Measurements from ENCODE around the gene SMYD1.

The SMYD1 gene

GRCh38 chr2:88122141-88122884 lies 54.7 kb downstream of the SMYD1 start:
- DNase-seq (ENCODE audit: low read depth in 2 of 2) = no peak

GRCh38 chr2:88123164-88123974 lies 55.7 kb downstream of the SMYD1 start:
- no peak for DNase-seq (ENCODE audit: low read depth in 2 of 2)

- DNase-seq (ENCODE audit: low read depth in 2 of 2) = no peak
These were observed 56.6 kb downstream of the SMYD1 start for GRCh38 chr2:88123975-88124917.

- no peak for DNase-seq (ENCODE audit: low read depth in 2 of 2)
These were observed 57.8 kb downstream of the SMYD1 start for GRCh38 chr2:88125344-88125923.

GRCh38 chr2:88125924-88126771 lies 58.5 kb downstream of the SMYD1 start:
- DNase-seq (ENCODE audit: low read depth in 2 of 2) = no peak

- no peak for DNase-seq (ENCODE audit: low read depth in 2 of 2)
These were observed 59.4 kb downstream of the SMYD1 start for GRCh38 chr2:88126772-88127637.

- DNase-seq (ENCODE audit: low read depth in 2 of 2) = no peak
These were observed 59.9 kb downstream of the SMYD1 start for GRCh38 chr2:88127638-88127887.

GRCh38 chr2:88127888-88128653 lies 60.4 kb downstream of the SMYD1 start, which contains the start of gene FABP1:
Gene FABP1 (minus strand): TSS chr2:88128062. CDS start chr2:88128017, 45 bp downstream.
- no peak for DNase-seq (ENCODE audit: low read depth in 2 of 2)

GRCh38 chr2:88128654-88129312 lies 61.2 kb downstream of the SMYD1 start:
- DNase-seq (ENCODE audit: low read depth in 2 of 2) = no peak

- DNase-seq (ENCODE audit: low read depth in 2 of 2) = no peak
These were observed 61.8 kb downstream of the SMYD1 start for GRCh38 chr2:88129313-88129959.

GRCh38 chr2:88131201-88131998 lies 63.8 kb downstream of the SMYD1 start:
- DNase-seq (ENCODE audit: low read depth in 2 of 2) = no peak

GRCh38 chr2:88131999-88132368 lies 64.4 kb downstream of the SMYD1 start:
- no peak for DNase-seq (ENCODE audit: low read depth in 2 of 2)

- DNase-seq (ENCODE audit: low read depth in 2 of 2) = no peak
These were observed 66.2 kb downstream of the SMYD1 start for GRCh38 chr2:88133875-88134274.

- DNase-seq (ENCODE audit: low read depth in 2 of 2) = no peak
These were observed 69.2 kb downstream of the SMYD1 start for GRCh38 chr2:88136817-88137216.

GRCh38 chr2:88137833-88138232 lies 70.2 kb downstream of the SMYD1 start:
- no peak for DNase-seq (ENCODE audit: low read depth in 2 of 2)

- no peak for DNase-seq (ENCODE audit: low read depth in 2 of 2)
These were observed 71.6 kb downstream of the SMYD1 start for GRCh38 chr2:88139203-88139702.

GRCh38 chr2:88139804-88140203 lies 72.2 kb downstream of the SMYD1 start:
- DNase-seq (ENCODE audit: low read depth in 2 of 2) = no peak

Data from stimulated activated CD4-positive, alpha-beta T cell treated with anti-CD3 and anti-CD28 coated beads, Interleukin-12 subunit alpha, Interleukin-12 subunit beta, amount 100 ng/mL, for 24 hours (primary cell).